CD4-positive, alpha-beta T cell treated with Interleukin-6 at 100 ng/mL for 8 hours (primary cell): Measurements from ENCODE around the gene COX7C.

ENCODE experiments used
- DNase-seq: peaks from one replicate; pipeline ENCODE4 v3.0.0-alpha.2; 2020; ENCODE audit warnings: mixed read lengths, low spot score

The COX7C gene

GRCh38 chr5:86665984-86666760, 48.4 kb downstream of the COX7C start:
- peak; percentile 11 for DNase-seq

GRCh38 chr5:86666981-86667380, 49.2 kb downstream of the COX7C start:
- no peak for DNase-seq
